PC-3 (cell line): Measurements from ENCODE around the gene MEG3. TPM values are rescaled to one million over a fixed set of nuclear protein-coding genes. Genes with fewer than 3 reads are reported as not detected.

ENCODE experiments used
- ATAC-seq: fragments of 200-7000 bp; cut with Tn5 transposase; 2 replicates; pipeline ENCODE4 v1.9.1; 2020; ENCODE audit warnings: mild to moderate bottlenecking, moderate library complexity
- BruUV-seq: library from RNA; stranded (reverse); fragments of 400-500 nt; replicated peaks from 2 replicates; lab custom pipeline; 2021; lab: Mats Ljungman, UMichigan
- CTCF ChIA-PET: fragments of 300-600 bp; sonication (Branson Sonifier 250); formaldehyde crosslinking; loops from one replicate; lab custom pipeline; 2022; ENCODE audit warnings: antibody characterized with exemption; lab: Charles Lee
- POLR2A ChIA-PET: fragments of 300-600 bp; sonication (Branson Sonifier 250); formaldehyde crosslinking; loops from one replicate; lab custom pipeline; 2022; ENCODE audit warnings: antibody characterized with exemption; ENCODE audit not compliant: unreplicated experiment; lab: Charles Lee
- DNase-seq: peaks from one replicate; pipeline ENCODE4 v3.0.0-alpha.2; 2015
- H2AFZ ChIP-seq: fragments of 300-600 bp; sonication (generic); 2 replicates; pipeline ENCODE4 v1.6.0; 2016; ENCODE audit warnings: antibody characterized with exemption, low read length
- H3F3A ChIP-seq: fragments of 300-600 bp; sonication (generic); one replicate; pipeline ENCODE4 v1.6.0; 2017; ENCODE audit warnings: antibody characterized with exemption, low read length, control low read depth, mild to moderate bottlenecking; ENCODE audit not compliant: unreplicated experiment
- H3K27ac ChIP-seq: fragments of 300-600 bp; sonication (generic); 2 replicates; pipeline ENCODE4 v1.5.1; 2016; ENCODE audit warnings: mild to moderate bottlenecking, low read length
- H3K27me3 ChIP-seq: fragments of 300-600 bp; sonication (generic); 2 replicates; pipeline ENCODE4 v1.6.1; 2016; ENCODE audit warnings: low read length, mixed read lengths
- H3K36me3 ChIP-seq: fragments of 300-600 bp; sonication (generic); 2 replicates; pipeline ENCODE4 v1.6.1; 2016; ENCODE audit warnings: low read depth, mixed run types, low read length, mixed read lengths
- H3K4me1 ChIP-seq: fragments of 300-600 bp; sonication (generic); 2 replicates; pipeline ENCODE4 v1.5.1; 2016; ENCODE audit warnings: low read length; ENCODE audit not compliant: insufficient read depth
- H3K4me2 ChIP-seq: fragments of 300-600 bp; sonication (generic); 2 replicates; pipeline ENCODE4 v1.6.0; 2016; ENCODE audit warnings: low read length
- H3K4me3 ChIP-seq: fragments of 300-600 bp; sonication (generic); 2 replicates; pipeline ENCODE4 v1.5.1; 2016; ENCODE audit warnings: mild to moderate bottlenecking, low read length, mixed read lengths
- H3K79me2 ChIP-seq: fragments of 300-600 bp; sonication (generic); 2 replicates; pipeline ENCODE4 v1.6.1; 2017; ENCODE audit warnings: low read length, mixed read lengths
- H3K9ac ChIP-seq: fragments of 300-600 bp; sonication (generic); 2 replicates; pipeline ENCODE4 v1.6.0; 2016; ENCODE audit warnings: mild to moderate bottlenecking, low read length
- H3K9me2 ChIP-seq: fragments of 300-600 bp; sonication (generic); replicated peaks from 2 replicates; pipeline ENCODE4 v1.6.1; 2016; ENCODE audit warnings: mixed run types, low read length, mixed read lengths
- H3K9me3 ChIP-seq: fragments of 300-600 bp; sonication (generic); 2 replicates; pipeline ENCODE4 v1.6.1; 2016; ENCODE audit warnings: low read length, mixed read lengths
- H4K20me1 ChIP-seq: fragments of 300-600 bp; sonication (generic); 2 replicates; pipeline ENCODE4 v1.6.1; 2016; ENCODE audit warnings: low read length, mixed read lengths
- EZH2 ChIP-seq: fragments of 300-600 bp; sonication (generic); IDR thresholded peaks from one replicate; pipeline ENCODE4 v1.6.1; 2017; ENCODE audit warnings: antibody characterized with exemption, mild to moderate bottlenecking, low read length; ENCODE audit not compliant: unreplicated experiment
- EZH2phosphoT487 ChIP-seq: fragments of 300-600 bp; sonication (generic); IDR thresholded peaks from 2 replicates; pipeline ENCODE4 v1.6.1; 2018; ENCODE audit warnings: mild to moderate bottlenecking, antibody characterized with exemption, low read length, borderline replicate concordance
- intact Hi-C: fragments of 100-400 bp; cut with micrococcal nuclease; formaldehyde crosslinking; loops from 2 replicates; pipeline ENCODE4 v1.9.0; 2023
- total RNA-seq: library from RNA; depleted of rRNA; stranded (reverse); fragments of >200 nt; gene quantifications from 2 replicates; pipeline ENCODE4 v1.2.3, GENCODE V29; 2014
- TF ChIP-seq, protein P1 (sequence below): fragments of 300-600 bp; sonication (generic); conservative IDR thresholded peaks from 2 replicates; pipeline ENCODE4 v1.5.1; 2017; ENCODE audit warnings: antibody characterized with exemption, low read depth, mild to moderate bottlenecking, low read length

MEG3 gene
- total RNA-seq, 1 experiment from 2014 or later = not detected

- ATAC-seq (no peak), DNase-seq (no peak)
- Histone ChIP-seq H3K79me2 (no peaks in the 10 kb centered on the region), H3K9me3 (no peaks in the 10 kb centered on the region), H2AFZ (no peak overlapping the region), H3K36me3 (no peaks in the 10 kb centered on the region), H4K20me1 (no peaks in the 10 kb centered on the region), H3K4me2 (no peak overlapping the region), H3K4me3 (no peak overlapping the region), H3K4me1 (no peaks in the 10 kb centered on the region), H3K27me3 (peaks cover 3% of the 10 kb centered on the region; the same call in 1 of the 2 replicates), H3K27ac (no peak overlapping the region), H3K9me2 (no peaks in the 10 kb centered on the region), H3F3A (no peaks in the 10 kb centered on the region), H3K9ac (no peak overlapping the region)
- TF ChIP-seq EZH2phosphoT487 (no peak), EZH2 (no peak)
- TF ChIP-seq, protein P1, sequence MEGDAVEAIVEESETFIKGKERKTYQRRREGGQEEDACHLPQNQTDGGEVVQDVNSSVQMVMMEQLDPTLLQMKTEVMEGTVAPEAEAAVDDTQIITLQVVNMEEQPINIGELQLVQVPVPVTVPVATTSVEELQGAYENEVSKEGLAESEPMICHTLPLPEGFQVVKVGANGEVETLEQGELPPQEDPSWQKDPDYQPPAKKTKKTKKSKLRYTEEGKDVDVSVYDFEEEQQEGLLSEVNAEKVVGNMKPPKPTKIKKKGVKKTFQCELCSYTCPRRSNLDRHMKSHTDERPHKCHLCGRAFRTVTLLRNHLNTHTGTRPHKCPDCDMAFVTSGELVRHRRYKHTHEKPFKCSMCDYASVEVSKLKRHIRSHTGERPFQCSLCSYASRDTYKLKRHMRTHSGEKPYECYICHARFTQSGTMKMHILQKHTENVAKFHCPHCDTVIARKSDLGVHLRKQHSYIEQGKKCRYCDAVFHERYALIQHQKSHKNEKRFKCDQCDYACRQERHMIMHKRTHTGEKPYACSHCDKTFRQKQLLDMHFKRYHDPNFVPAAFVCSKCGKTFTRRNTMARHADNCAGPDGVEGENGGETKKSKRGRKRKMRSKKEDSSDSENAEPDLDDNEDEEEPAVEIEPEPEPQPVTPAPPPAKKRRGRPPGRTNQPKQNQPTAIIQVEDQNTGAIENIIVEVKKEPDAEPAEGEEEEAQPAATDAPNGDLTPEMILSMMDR = no peak
- no TSS peak for BruUV-seq
- intact Hi-C loops = no loop called here
- ChIA-PET POLR2A (no interaction called here), CTCF (no interaction called here)
Observed at GRCh38 chr14:100861188-100861936, 35.4 kb downstream of the MEG3 start.

GRCh38 chr14:100861937-100862247 is 36.0 kb downstream of the MEG3 start:
- intact Hi-C loops = no loop called here
- no peak for ATAC-seq
- ChIA-PET POLR2A (no interaction called here), CTCF (no interaction called here)
- no peak overlapping the region for H3K27ac ChIP-seq
- TF ChIP-seq, protein P1 = no peak
- TF ChIP-seq EZH2 (no peak), EZH2phosphoT487 (no peak)
- peaks cover 3% of the 10 kb centered on the region; the same call in 1 of the 2 replicates for H3K27me3 ChIP-seq
- no peak overlapping the region for H2AFZ ChIP-seq
- H3K9ac ChIP-seq = no peak overlapping the region
- no peaks in the 10 kb centered on the region for H3F3A ChIP-seq
- H3K4me2 ChIP-seq = no peak overlapping the region
- H3K36me3 ChIP-seq = no peaks in the 10 kb centered on the region
- no TSS peak for BruUV-seq
- H3K4me1 ChIP-seq = no peaks in the 10 kb centered on the region
- no peak overlapping the region for H3K4me3 ChIP-seq
- H3K79me2 ChIP-seq = no peaks in the 10 kb centered on the region
- H4K20me1 ChIP-seq = no peaks in the 10 kb centered on the region
- H3K9me3 ChIP-seq = no peaks in the 10 kb centered on the region
- no peaks in the 10 kb centered on the region for H3K9me2 ChIP-seq
- no peak for DNase-seq

DNA sequence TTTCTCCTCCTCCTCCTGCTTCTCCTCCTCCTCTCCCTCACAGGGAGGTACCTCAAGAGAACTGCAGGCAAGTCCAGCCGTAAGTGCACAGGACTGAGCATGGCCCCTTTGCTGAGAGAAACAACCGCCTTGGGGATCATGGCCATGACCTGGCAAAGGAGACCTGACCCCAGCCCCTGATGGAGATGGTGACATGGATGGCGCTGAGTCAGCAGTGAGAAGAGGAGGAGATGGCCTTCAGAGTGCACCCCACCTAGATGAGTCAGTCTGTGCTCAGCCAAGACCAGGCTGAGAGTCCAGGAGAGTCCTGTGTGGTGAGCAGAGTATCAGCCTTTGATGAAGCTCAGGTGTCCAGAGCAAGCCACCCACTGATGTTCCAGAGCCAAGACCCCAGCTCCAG is 36.4 kb downstream of the MEG3 start:
- POLR2A ChIA-PET = no interaction called here
- intact Hi-C loops = no loop called here
- Histone ChIP-seq H2AFZ (no peak overlapping the region), H3K9ac (no peak overlapping the region), H3K27ac (no peak overlapping the region), H3K4me3 (no peak overlapping the region), H3K79me2 (no peaks in the 10 kb centered on the region), H4K20me1 (no peaks in the 10 kb centered on the region), H3K36me3 (no peaks in the 10 kb centered on the region), H3K9me2 (no peaks in the 10 kb centered on the region), H3K9me3 (no peaks in the 10 kb centered on the region), H3K4me2 (no peak overlapping the region), H3F3A (no peaks in the 10 kb centered on the region), H3K27me3 (peaks cover 3% of the 10 kb centered on the region; the same call in 1 of the 2 replicates), H3K4me1 (no peaks in the 10 kb centered on the region)
- BruUV-seq = no TSS peak
- CTCF ChIA-PET = no interaction called here
- DNase-seq = no peak
- no peak for ATAC-seq
- TF ChIP-seq EZH2phosphoT487 (no peak), EZH2 (no peak)
- TF ChIP-seq, protein P1 = no peak
